ENCODE data around the gene MTG1. TPM values are rescaled to one million over a fixed set of nuclear protein-coding genes. Genes with fewer than 3 reads are reported as not detected.

Gene MTG1
- total RNA-seq, 1 donor from 2014 or later: 90.5 TPM

- Mint-ChIP-seq H3K4me3 (no peak within 1 kb of the TSS), H3K4me1 (no peaks in the 10 kb centered on the region), H3K27me3 (ENCODE audit: low read depth) (no peaks in the 10 kb centered on the region), H3K36me3 (peaks cover 12% of the 10 kb centered on the region), H3K27ac (no peak within 1 kb of the TSS), H3K9me3 (peaks cover 42% of the 10 kb centered on the region)
- no peak for TF ChIP-seq CTCF (IDR thresholded peaks at IDR 0.05; ENCODE audit: unreplicated experiment)
- no peak for DNase-seq (ENCODE audit: low spot score in 2 of 2, unreplicated experiment in 2 of 2)
These were observed 59.7 kb downstream of the MTG1 start, which contains the start of gene SCART1 for GRCh38 chr10:133453516-133454203. TSS of gene SCART1 (plus strand) at chr10:133453945. CDS start at chr10:133453998, 53 bp downstream.

- peaks cover 37% of the 10 kb centered on the region for H3K9me3 Mint-ChIP-seq
- TF ChIP-seq CTCF (IDR thresholded peaks at IDR 0.05; ENCODE audit: unreplicated experiment): no peak
These were observed 60.4 kb downstream of the MTG1 start for GRCh38 chr10:133454204-133454893.

GRCh38 chr10:133455196-133455595 is 61.2 kb downstream of the MTG1 start:
- Mint-ChIP-seq H3K9me3 (peaks cover 31% of the 10 kb centered on the region), H3K27ac (no peak overlapping the region), H3K4me1 (no peaks in the 10 kb centered on the region), H3K36me3 (peaks cover 11% of the 10 kb centered on the region), H3K27me3 (ENCODE audit: low read depth) (no peaks in the 10 kb centered on the region), H3K4me3 (no peak overlapping the region)
- no peak for DNase-seq (ENCODE audit: low spot score in 2 of 2, unreplicated experiment in 2 of 2)
- TF ChIP-seq CTCF (IDR thresholded peaks at IDR 0.05; ENCODE audit: unreplicated experiment): no peak

More at GRCh38 chr10:133454204-133454893, 60.4 kb downstream of the MTG1 start:
- Mint-ChIP-seq H3K27ac (no peak overlapping the region), H3K4me1 (no peaks in the 10 kb centered on the region), H3K27me3 (ENCODE audit: low read depth) (no peaks in the 10 kb centered on the region), H3K36me3 (peaks cover 11% of the 10 kb centered on the region), H3K4me3 (no peak overlapping the region)
- no peak for DNase-seq (ENCODE audit: low spot score in 2 of 2, unreplicated experiment in 2 of 2)

GRCh38 chr10:133455611-133456031 is 61.7 kb downstream of the MTG1 start:
- Mint-ChIP-seq H3K27me3 (ENCODE audit: low read depth) (no peaks in the 10 kb centered on the region), H3K9me3 (peaks cover 31% of the 10 kb centered on the region), H3K27ac (no peak overlapping the region), H3K4me1 (no peaks in the 10 kb centered on the region), H3K36me3 (peaks cover 12% of the 10 kb centered on the region), H3K4me3 (no peak overlapping the region)
- DNase-seq (ENCODE audit: low spot score in 2 of 2, unreplicated experiment in 2 of 2): no peak
- TF ChIP-seq CTCF (IDR thresholded peaks at IDR 0.05; ENCODE audit: unreplicated experiment): no peak

GRCh38 chr10:133456041-133456951 is 62.3 kb downstream of the MTG1 start:
- TF ChIP-seq CTCF (IDR thresholded peaks at IDR 0.05; ENCODE audit: unreplicated experiment): no peak
- no peak overlapping the region for H3K4me3 Mint-ChIP-seq
- no peak for DNase-seq (ENCODE audit: low spot score in 2 of 2, unreplicated experiment in 2 of 2)
- H3K27ac Mint-ChIP-seq: no peak overlapping the region
- H3K4me1 Mint-ChIP-seq: no peaks in the 10 kb centered on the region
- no peaks in the 10 kb centered on the region for H3K27me3 Mint-ChIP-seq (ENCODE audit: low read depth)
- peaks cover 15% of the 10 kb centered on the region for H3K36me3 Mint-ChIP-seq
- peaks cover 28% of the 10 kb centered on the region for H3K9me3 Mint-ChIP-seq
